Fibroblast of pulmonary artery (primary cell): ENCODE data around the gene HOXC4.

Source experiments
- DNase-seq: peaks from one replicate; pipeline ENCODE4 v3.0.0-alpha.2; 2010; ENCODE audit warnings: low read depth
- H3K4me3 ChIP-seq: replicated peaks from 2 replicates; pipeline ENCODE4 v1.5.1; 2011; ENCODE audit warnings: low read depth, mild to moderate bottlenecking, control low read depth, low read length, moderate library complexity
- TF ChIP-seq, protein P1 (sequence below): IDR thresholded peaks from 2 replicates; pipeline ENCODE4 v1.5.1; 2011; ENCODE audit warnings: mild to moderate bottlenecking, control low read depth, low read length, inconsistent platforms; ENCODE audit errors: missing control alignments

The HOXC4 gene

DNA sequence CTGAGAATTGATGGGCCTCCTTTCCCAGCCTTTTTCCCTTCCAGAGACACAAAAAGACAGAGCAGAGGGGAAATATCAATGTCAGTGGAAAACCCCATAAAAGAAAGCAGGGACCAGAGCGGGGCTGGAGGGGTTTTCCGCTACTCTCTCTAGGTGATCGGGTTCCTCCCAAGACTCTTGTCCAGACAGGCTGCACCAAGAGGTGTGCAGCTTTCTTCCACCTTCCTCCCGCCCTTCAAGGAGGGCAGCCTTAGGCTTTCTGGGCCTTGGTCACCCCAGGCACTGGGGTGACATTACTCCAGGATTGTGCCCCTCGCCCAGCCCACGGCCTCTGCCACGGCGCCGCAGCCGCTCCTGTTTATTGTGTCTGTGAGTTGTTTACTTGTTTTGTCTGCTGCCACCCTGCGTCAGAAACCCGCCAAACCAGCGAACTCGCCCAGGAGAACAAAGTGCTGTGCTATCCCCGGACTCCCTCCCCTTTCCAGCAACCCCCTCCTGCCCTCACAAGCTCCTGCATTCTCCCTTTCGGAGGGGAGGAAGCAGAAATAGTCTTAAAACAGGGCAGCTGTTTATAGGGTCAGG is 32.1 kb upstream of the HOXC4 start:
- no peak overlapping the region for H3K4me3 ChIP-seq
- TF ChIP-seq, protein P1, sequence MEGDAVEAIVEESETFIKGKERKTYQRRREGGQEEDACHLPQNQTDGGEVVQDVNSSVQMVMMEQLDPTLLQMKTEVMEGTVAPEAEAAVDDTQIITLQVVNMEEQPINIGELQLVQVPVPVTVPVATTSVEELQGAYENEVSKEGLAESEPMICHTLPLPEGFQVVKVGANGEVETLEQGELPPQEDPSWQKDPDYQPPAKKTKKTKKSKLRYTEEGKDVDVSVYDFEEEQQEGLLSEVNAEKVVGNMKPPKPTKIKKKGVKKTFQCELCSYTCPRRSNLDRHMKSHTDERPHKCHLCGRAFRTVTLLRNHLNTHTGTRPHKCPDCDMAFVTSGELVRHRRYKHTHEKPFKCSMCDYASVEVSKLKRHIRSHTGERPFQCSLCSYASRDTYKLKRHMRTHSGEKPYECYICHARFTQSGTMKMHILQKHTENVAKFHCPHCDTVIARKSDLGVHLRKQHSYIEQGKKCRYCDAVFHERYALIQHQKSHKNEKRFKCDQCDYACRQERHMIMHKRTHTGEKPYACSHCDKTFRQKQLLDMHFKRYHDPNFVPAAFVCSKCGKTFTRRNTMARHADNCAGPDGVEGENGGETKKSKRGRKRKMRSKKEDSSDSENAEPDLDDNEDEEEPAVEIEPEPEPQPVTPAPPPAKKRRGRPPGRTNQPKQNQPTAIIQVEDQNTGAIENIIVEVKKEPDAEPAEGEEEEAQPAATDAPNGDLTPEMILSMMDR: no peak
- DNase-seq: no peak

DNA sequence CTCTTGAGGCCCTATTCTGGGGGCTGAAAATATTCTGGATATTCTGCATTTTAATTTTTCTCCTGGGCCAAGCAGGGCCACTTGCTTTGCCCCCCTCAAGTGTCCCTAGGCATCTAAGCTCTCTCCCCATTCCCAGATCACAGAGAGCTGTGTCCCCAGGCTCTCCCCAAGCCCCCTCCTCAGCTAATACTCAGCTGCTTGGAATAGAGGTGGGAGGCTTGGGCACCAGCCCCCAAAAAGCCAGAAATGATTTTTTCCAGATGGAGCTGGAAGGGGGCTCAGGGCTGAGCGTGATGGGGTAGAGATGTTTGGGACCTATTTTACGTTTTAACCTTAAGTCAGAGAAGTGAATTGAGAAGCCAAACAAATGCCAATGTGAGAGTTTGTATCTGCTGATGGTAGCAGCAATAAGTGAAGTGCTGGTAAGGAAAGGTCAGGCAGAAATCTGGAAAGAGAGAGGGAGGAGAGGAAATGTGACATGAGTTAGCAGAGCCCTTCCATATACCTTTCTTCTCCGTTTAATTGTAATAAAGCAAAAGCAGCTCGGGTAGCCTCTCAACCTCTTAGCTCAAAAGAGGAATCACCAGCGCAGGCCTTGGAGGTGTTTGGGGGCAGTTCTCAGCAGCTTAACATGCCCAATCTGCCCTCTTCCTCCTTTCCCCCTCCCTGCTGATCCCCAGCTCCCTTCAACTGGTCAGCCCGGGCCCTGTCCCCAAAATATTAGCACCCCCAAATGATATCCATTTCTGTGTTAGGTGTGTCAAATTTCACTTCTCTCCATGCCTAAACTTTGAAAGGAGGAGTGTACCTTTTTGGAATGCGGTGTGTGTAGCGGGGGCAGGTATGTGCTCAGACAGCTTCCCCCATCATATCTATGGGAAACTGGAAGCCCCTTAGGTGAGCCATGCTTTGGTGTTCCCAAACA is 30.4 kb upstream of the HOXC4 start:
- no peak for DNase-seq
- TF ChIP-seq, protein P1: no peak
- H3K4me3 ChIP-seq: no peak overlapping the region

DNA sequence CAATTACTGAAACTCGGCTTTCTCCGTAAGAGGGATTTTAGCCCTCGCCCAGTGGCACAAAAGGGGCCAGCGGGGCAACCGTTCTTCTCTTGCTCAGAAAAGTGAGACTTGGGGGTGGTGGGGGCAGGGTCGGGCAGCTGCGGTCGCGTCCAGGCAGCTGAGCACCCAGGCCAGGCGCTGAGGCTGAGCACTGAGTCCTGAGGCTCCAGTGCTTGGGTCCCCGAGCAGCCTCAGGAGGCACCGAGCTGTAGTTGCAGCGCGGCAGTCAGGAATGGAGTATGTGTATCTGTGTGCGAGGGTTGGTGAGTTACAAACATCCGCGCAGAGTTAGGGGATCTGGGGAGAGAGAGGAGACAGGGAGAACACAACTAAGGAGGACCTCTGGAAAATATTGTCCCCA is 29.5 kb upstream of the HOXC4 start:
- DNase-seq: no peak
- H3K4me3 ChIP-seq: no peak overlapping the region
- TF ChIP-seq, protein P1: no peak

DNA sequence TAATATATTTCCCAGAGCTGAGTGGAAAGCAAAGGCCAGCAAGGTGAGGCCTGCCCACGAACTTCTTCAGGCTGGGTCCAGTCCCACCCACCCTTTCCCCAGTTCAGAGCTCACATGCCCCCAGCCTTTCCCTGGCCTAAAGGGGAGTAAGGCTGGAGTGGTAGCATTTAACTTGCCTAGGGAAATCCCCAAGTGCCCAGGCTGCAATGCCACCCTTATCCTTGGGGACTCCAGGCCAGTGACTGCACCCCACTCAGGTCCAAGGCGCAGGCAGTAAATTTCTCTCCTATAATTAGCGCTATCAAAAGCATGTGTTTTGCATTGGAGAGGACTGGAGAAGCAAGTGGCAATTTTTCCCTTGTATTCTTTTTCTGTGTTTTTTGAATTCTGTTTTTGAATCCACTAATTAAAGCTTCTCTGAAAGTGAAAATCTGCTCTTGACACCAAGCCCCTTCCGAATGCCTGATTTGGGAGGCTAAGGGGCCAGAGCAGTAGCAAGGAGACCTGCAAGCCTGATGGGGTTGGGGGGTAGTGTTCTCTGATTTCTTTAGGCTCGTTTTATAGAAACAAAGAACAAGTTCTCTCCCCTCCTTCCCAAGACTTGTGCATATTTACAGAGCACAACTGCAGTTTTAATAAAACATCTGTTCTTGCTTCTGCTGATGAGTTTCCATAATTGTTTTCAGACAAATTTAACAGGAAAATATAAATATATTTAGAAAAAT is 28.9 kb upstream of the HOXC4 start:
- no peak overlapping the region for H3K4me3 ChIP-seq
- DNase-seq: no peak
- TF ChIP-seq, protein P1: no peak

DNA sequence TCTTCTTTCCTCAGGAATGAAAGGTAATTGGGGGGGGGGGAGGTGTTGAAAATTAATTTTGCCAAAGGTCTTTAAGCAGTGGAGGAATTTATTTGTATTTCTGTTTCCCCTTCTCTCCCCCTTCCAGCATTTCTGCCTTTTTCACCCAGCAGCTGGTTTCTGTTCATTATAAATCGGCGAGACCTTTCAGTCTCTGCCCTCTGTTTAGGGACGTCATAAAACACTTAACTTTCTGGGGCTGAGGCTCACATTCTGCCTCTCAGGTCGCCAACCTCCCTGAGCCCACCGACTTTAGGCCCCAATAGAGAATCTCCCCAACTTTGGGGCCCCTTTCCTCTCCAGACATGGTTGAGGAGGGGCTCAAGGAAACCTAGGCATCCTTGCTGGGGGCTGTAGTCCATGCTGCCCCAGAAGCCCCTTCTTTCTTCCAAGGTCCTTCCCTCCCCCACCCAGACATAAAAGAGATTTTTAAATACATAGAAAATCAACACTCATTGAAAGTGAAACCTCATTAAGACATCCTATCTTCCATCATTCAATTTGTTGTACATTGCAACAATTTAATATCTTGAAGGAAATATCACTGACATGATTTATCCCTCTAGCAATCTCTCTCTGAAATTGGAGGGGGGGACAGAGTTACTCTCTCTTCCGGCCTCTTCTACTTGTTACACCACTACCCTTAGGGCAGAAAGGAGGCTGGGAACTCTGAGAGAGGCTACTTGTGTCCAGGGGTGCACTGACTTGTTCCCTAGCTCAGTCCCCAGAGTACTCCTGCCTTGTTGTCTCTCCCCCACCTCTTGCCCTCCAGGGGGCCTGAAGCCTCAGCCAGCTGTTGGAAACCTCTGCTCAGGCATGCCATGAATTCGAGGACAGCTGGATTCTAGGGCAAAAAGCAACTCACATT is 27.9 kb upstream of the HOXC4 start:
- DNase-seq: no peak
- H3K4me3 ChIP-seq: no peak overlapping the region
- TF ChIP-seq, protein P1: no peak
